Tibial nerve (tissue), 4 donors: ENCODE results near the gene SLC44A4.

Experiments
- EP300 ChIP-seq, 2 donors: sonication (generic); formaldehyde crosslinking; IDR thresholded peaks; one replicate each; pipeline ENCODE4 v1.6.1; 2017; ENCODE audit warnings: antibody characterized with exemption in 2 of 2, mild to moderate bottlenecking in 1 of 2
- POLR2A ChIP-seq, 2 donors: fragments of 450-650 bp; IDR thresholded peaks; one replicate each; pipeline ENCODE4 v1.6.1; 2017; ENCODE audit warnings: antibody characterized with exemption in 2 of 2, mild to moderate bottlenecking in 2 of 2, moderate library complexity in 2 of 2
- TF ChIP-seq, protein P1 (sequence below), 5 experiments: fragments of 200-600 bp in 3 of 5; fragments of 450-650 bp in 2 of 5; sonication (generic) in 3 of 5; IDR thresholded peaks; one replicate each; pipeline ENCODE4 v1.5.1; 2016 to 2019; ENCODE audit warnings: antibody characterized with exemption in 5 of 5, mild to moderate bottlenecking in 3 of 5, moderate library complexity in 2 of 5

DNA sequence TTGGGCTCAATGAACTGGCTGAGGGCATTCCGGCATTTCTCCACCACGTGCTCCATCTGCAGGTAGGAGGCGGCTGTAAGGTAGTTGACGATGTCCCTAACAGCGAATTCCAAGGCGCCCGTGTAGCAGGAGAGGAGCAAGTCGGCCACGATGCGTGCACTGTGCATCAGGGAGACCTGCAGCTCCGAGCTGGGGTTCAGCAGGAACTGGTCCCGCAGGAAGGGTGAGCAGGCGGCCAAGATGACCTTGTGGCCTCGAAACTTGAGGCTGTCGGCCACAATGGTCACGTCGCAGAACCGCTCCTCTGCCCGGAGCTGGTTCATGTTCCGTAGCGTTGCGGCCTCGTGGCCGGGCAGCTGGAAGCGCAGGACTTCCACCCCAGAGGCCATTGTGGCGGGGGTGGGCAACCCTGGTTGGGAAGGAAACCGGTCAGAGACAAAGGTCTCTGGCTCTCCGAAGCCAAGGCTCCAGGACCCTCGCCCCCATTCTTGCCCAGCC is 22.2 kb upstream of the SLC44A4 start:
- TF ChIP-seq, protein P1, sequence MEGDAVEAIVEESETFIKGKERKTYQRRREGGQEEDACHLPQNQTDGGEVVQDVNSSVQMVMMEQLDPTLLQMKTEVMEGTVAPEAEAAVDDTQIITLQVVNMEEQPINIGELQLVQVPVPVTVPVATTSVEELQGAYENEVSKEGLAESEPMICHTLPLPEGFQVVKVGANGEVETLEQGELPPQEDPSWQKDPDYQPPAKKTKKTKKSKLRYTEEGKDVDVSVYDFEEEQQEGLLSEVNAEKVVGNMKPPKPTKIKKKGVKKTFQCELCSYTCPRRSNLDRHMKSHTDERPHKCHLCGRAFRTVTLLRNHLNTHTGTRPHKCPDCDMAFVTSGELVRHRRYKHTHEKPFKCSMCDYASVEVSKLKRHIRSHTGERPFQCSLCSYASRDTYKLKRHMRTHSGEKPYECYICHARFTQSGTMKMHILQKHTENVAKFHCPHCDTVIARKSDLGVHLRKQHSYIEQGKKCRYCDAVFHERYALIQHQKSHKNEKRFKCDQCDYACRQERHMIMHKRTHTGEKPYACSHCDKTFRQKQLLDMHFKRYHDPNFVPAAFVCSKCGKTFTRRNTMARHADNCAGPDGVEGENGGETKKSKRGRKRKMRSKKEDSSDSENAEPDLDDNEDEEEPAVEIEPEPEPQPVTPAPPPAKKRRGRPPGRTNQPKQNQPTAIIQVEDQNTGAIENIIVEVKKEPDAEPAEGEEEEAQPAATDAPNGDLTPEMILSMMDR (IDR thresholded peaks at IDR 0.05): no peak
- TF ChIP-seq POLR2A (IDR thresholded peaks at IDR 0.05): no peak
- TF ChIP-seq EP300 (IDR thresholded peaks at IDR 0.05): no peak
